H1 (cell line): ENCODE measurements around the gene CTNNBL1. TPM values are rescaled to one million over a fixed set of nuclear protein-coding genes. Genes with fewer than 3 reads are reported as not detected.

Experiments used
- KDM4A ChIP-seq: IDR thresholded peaks from one replicate; pipeline ENCODE4 v1.7.1; 2012; ENCODE audit warnings: low read depth, mild to moderate bottlenecking, moderate library complexity, low read length, inconsistent platforms; ENCODE audit not compliant: severe bottlenecking
- polyA plus RNA-seq, 7 experiments: library from polyadenylated mRNA; depleted of rRNA in 3 of 7; stranded (reverse) in 5 of 7; unstranded in 2 of 7; fragments of >200 nt in 5 of 7; fragments of 200-250 nt in 2 of 7; gene quantifications; 1 replicate in 5 of 7; 2 replicates in 1 of 7; 4 replicates in 1 of 7; pipeline versions ENCODE4 v1.2.1 to v1.2.3, GENCODE V29; 2011 to 2013; ENCODE audit warnings: missing spikeins in 2 of 7, mixed read lengths in 2 of 7
- total RNA-seq: library from RNA; stranded (reverse); fragmentation: NEBNext Ultra II Directional; extraction: Animal tissue kit (Norgen Biotek cat#: 25700); gene quantifications from 2 replicates; pipeline ENCODE4 v1.2.1, GENCODE V29; 2021

Gene CTNNBL1
- total and polyA plus RNA-seq, 2 of the 8 experiments (the other 6 are each of a cell fraction or from before 2014, with no cell fraction given), result 19.6 to 81.6 TPM

GRCh38 chr20:37828684-37829083, 134.9 kb downstream of the CTNNBL1 start (continued):
- no peak for TF ChIP-seq KDM4A
